Small intestine (tissue), 7 donors: ENCODE measurements around the gene POMC. TPM values are rescaled to one million over a fixed set of nuclear protein-coding genes. Genes with fewer than 3 reads are reported as not detected.
A peak's percentile ranks its signal among the peaks of the same experiment; 100 is the strongest.

Experiments
- DNase-seq, 2 donors: peaks; one replicate each; pipeline versions ENCODE4 v3.0.0 to v3.0.0-alpha.2; 2013
- FAIRE-seq: peaks from 2 replicates; lab custom pipeline; 2012; peaks lifted over from hg19 to GRCh38; lab: Jason Lieb, UNC
- H3K27ac ChIP-seq, 3 donors: one replicate each; pipeline ENCODE4 v1.5.1; 2013; ENCODE audit warnings: low read length in 2 of 3, mild to moderate bottlenecking in 2 of 3, control low read depth in 1 of 3, inconsistent platforms in 1 of 3, low read depth in 1 of 3, moderate library complexity in 1 of 3
- H3K27me3 ChIP-seq, 3 donors: one replicate each; pipeline ENCODE4 v1.6.1; 2013; ENCODE audit warnings: low read length in 3 of 3, inconsistent platforms in 1 of 3; ENCODE audit not compliant: control insufficient read depth in 3 of 3, insufficient read depth in 3 of 3
- H3K36me3 ChIP-seq, 3 donors: one replicate each; pipeline ENCODE4 v1.6.1; 2013; ENCODE audit warnings: low read length in 3 of 3, inconsistent platforms in 1 of 3, low read depth in 1 of 3, mild to moderate bottlenecking in 1 of 3, moderate library complexity in 1 of 3; ENCODE audit not compliant: control insufficient read depth in 3 of 3, insufficient read depth in 2 of 3
- H3K4me1 ChIP-seq, 3 donors: one replicate each; pipeline ENCODE4 v1.6.1; 2013; ENCODE audit warnings: low read length in 2 of 3, inconsistent platforms in 1 of 3, low read depth in 1 of 3, mild to moderate bottlenecking in 1 of 3, moderate library complexity in 1 of 3; ENCODE audit not compliant: control insufficient read depth in 3 of 3, insufficient read depth in 2 of 3
- H3K4me3 ChIP-seq, 3 donors: one replicate each; pipeline ENCODE4 v1.5.1; 2013; ENCODE audit warnings: low read length in 3 of 3, control low read depth in 1 of 3, inconsistent platforms in 1 of 3, low read depth in 1 of 3, mild to moderate bottlenecking in 1 of 3, moderate library complexity in 1 of 3
- H3K9me3 ChIP-seq, 2 donors: one replicate each; pipeline ENCODE4 v1.6.1; 2013; ENCODE audit warnings: low read depth in 1 of 2, low read length in 1 of 2; ENCODE audit not compliant: control insufficient read depth in 2 of 2, insufficient read depth in 1 of 2
- WGBS, 3 donors: extraction: QIAGEN DNeasy Blood & Tissue Kit; methylation state at CpG; one replicate each; pipeline ENCODE4 v1.1.7; 2013; 5-methylcytosine and 5-hydroxymethylcytosine counted together
- polyA plus RNA-seq, 4 donors: library from polyadenylated mRNA; stranded (reverse) in 3 of 4; unstranded in 1 of 4; fragments of 200-250 nt in 3 of 4; fragments of 120-200 nt in 1 of 4; gene quantifications; one replicate each; pipeline versions ENCODE4 v1.2.1 to v1.2.3, GENCODE V29; 2013
- donor health status: healthy with polysubstance abuse.
- donor health status: control.
- donor health status: control.
- donor health status: Bipolar disorder and iron deficiency.
- donor health status: healthy.

The POMC gene
- polyA plus RNA-seq, 4 donors, result 0.67 to 3.7 (median 1.9) TPM

DNA sequence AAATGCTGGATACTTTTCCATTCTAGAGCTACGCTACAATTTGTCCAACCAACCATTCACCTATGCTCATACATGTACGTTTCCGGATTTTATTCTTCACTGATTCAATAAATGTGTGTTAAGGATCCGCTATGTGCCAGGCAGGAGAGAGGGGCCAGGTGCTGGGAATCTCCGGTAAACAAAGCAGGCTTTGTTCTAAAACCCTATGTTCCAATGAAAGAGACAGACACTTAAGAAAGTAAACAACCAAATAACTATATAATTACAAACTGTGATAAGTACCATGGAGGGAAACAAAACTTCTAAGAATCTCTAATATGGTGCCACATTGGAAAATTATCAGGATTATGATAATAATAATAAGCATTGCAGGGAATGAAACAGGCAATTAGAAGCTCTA, 22.2 kb upstream of the POMC start:
- 25 to 68% (median 47%) methylated on average over 5 of the region's 5 CpGs for WGBS, 3 donors
- no peaks in the 10 kb centered on the region for H3K36me3 ChIP-seq
- peaks cover 0 to 10% (median 0%) of the 10 kb centered on the region in 3 donors for H3K4me1 ChIP-seq
- no peak overlapping the region for H3K4me3 ChIP-seq
- peaks cover 0 to 3% of the 10 kb centered on the region in 2 donors for H3K9me3 ChIP-seq
- H3K27me3 ChIP-seq, result no peaks in the 10 kb centered on the region
- FAIRE-seq, result no peak
- DNase-seq, result no peak
- H3K27ac ChIP-seq, result no peak overlapping the region

DNA sequence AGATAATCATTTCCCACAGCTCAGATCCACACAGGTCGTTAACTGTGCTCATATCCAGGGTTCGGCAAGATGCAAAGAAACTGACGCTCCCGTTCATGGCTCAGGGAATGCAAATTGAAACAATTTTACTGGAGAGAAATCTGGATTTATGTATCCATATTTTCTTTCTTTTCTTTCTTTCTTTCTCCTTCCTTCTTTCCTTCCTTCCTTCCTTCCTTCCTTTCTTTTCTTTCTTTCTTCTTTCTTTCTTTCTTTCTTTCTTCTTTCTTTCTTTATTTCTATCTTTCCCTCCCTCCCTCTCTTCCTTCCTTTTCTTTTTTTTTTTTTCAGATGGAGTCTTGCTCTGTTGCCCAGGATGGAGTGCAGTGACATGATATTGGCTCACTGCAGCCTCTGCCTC, 20.0 kb upstream of the POMC start:
- Histone ChIP-seq H3K27ac (no peak overlapping the region), H3K9me3 (peaks cover 0 to 3% of the 10 kb centered on the region in 2 donors), H3K4me1 (peaks cover 0 to 10% (median 0%) of the 10 kb centered on the region in 3 donors), H3K4me3 (no peak overlapping the region), H3K36me3 (no peaks in the 10 kb centered on the region), H3K27me3 (no peaks in the 10 kb centered on the region)
- DNase-seq (no peak), FAIRE-seq (no peak)
- WGBS, 3 donors, result 68 to 82% (median 78%) methylated on average over 4 of the region's 4 CpGs

- H3K4me3 ChIP-seq, result no peak overlapping the region
- FAIRE-seq (no peak), DNase-seq (peak; percentile 71 to 87)
- H3K9me3 ChIP-seq, result peaks cover 0 to 3% of the 10 kb centered on the region in 2 donors
- H3K27me3 ChIP-seq, result no peaks in the 10 kb centered on the region
- 32 to 60% (median 46%) methylated on average over 11 of the region's 11 CpGs for WGBS, 3 donors
- H3K27ac ChIP-seq, result no peak overlapping the region
- H3K4me1 ChIP-seq, result peaks cover 0 to 10% (median 0%) of the 10 kb centered on the region in 3 donors
- H3K36me3 ChIP-seq, result no peaks in the 10 kb centered on the region
Observed at GRCh38 chr2:25187729-25188350, 19.5 kb upstream of the POMC start.

- no peak for FAIRE-seq
- WGBS, 3 donors, result 41 to 55% (median 45%) methylated on average over 5 of the region's 5 CpGs
- no peaks in the 10 kb centered on the region for H3K27me3 ChIP-seq
- peaks cover 0 to 3% of the 10 kb centered on the region in 2 donors for H3K9me3 ChIP-seq
- no peak overlapping the region for H3K27ac ChIP-seq
- DNase-seq, result peak in 1 of 2 donors; percentile 50
- H3K4me3 ChIP-seq, result no peak overlapping the region
- H3K36me3 ChIP-seq, result no peaks in the 10 kb centered on the region
- peaks cover 0 to 10% (median 0%) of the 10 kb centered on the region in 3 donors for H3K4me1 ChIP-seq
Observed at GRCh38 chr2:25184254-25184653, 15.9 kb upstream of the POMC start.

DNA sequence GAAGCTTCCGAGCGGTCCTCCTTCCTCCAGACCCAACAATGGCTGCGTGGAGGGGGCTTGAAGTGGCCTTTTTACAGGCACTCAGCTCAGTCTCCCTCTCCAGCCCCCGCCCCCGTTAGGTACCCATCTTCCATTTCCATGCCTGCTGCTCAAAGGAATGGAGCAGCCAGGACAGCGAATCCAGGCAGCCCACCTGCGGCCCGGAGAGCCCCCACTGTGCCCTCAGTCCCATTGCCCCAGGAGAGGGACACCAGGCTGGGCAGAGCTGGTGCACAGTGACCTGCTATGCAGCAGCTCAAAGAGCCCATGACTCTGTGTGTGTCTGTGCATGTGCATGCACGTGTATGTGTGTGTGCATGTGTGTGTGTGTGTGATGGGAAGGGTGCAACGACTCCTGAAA, 10.6 kb upstream of the POMC start:
- DNase-seq (no peak), FAIRE-seq (no peak)
- peaks cover 0 to 5% (median 0%) of the 10 kb centered on the region in 3 donors for H3K4me1 ChIP-seq
- no peak overlapping the region for H3K4me3 ChIP-seq
- H3K9me3 ChIP-seq, result no peaks in the 10 kb centered on the region
- WGBS, 3 donors, result 85 to 87% (median 87%) methylated on average over 9 to 10 of the region's 10 CpGs
- H3K27me3 ChIP-seq, result peaks cover 0 to 2% (median 0%) of the 10 kb centered on the region in 3 donors
- H3K27ac ChIP-seq, result no peak overlapping the region
- no peaks in the 10 kb centered on the region for H3K36me3 ChIP-seq

DNA sequence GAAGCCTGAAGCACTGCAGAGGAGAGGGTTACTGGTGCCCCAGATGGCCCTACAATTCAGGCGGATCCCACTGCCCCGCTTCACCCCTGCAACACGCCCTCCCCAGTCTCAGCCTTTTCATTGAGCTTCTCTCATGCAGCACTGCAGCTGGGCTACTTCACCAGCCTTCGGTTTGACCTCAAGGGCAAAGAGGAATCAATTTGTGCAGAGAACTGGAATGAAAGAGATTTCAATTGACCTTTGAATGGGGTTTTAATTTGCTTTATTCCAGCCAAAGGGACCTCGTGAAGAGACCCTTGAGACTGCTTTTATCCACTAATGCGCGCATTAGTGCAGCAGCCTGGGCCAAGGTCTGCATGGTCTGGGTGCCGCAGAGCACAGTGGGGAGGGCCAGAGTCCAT, 8.8 kb upstream of the POMC start:
- Histone ChIP-seq H3K4me3 (no peak overlapping the region), H3K27me3 (peaks cover 0 to 2% (median 0%) of the 10 kb centered on the region in 3 donors), H3K4me1 (peaks cover 0 to 5% (median 0%) of the 10 kb centered on the region in 3 donors), H3K9me3 (no peaks in the 10 kb centered on the region), H3K27ac (no peak overlapping the region), H3K36me3 (no peaks in the 10 kb centered on the region)
- DNase-seq (peak in 1 of 2 donors; percentile 34), FAIRE-seq (no peak)
- 32 to 71% (median 66%) methylated on average over 8 of the region's 8 CpGs for WGBS, 3 donors

- Histone ChIP-seq H3K4me3 (no peak overlapping the region), H3K9me3 (no peaks in the 10 kb centered on the region), H3K4me1 (peaks cover 0 to 5% (median 0%) of the 10 kb centered on the region in 3 donors), H3K36me3 (no peaks in the 10 kb centered on the region), H3K27me3 (peaks cover 0 to 2% (median 0%) of the 10 kb centered on the region in 3 donors), H3K27ac (no peak overlapping the region)
- DNase-seq (no peak), FAIRE-seq (no peak)
- WGBS, 3 donors, result 73 to 81% (median 75%) methylated on average over 5 of the region's 5 CpGs
Observed at GRCh38 chr2:25176541-25177181, 8.3 kb upstream of the POMC start.

DNA sequence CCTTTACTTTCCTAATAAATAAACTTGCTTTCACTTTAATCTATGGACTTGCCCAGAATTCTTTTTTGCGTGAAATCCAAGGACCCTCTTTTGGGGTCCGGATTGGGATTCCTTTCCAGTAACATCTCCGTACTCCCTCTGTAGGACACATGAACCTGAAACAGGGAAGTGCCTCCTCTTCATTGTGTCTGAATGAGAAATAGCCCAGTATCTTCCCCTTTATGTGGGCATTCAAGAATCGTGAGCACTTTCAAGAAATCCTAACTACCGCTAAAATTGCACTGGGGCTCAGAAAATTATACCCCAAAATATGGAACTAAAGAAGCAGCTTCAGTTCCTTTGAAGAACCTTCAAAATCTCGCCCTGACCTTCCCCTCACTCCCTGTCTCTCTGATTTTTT, 7.8 kb upstream of the POMC start:
- H3K27ac ChIP-seq, result no peak overlapping the region
- FAIRE-seq, result no peak
- 78 to 86% (median 81%) methylated on average over 6 of the region's 6 CpGs for WGBS, 3 donors

More for the DNA sequence above, 7.8 kb upstream of the POMC start:
- Histone ChIP-seq H3K4me1 (peaks cover 0 to 5% (median 0%) of the 10 kb centered on the region in 3 donors), H3K4me3 (no peak overlapping the region), H3K9me3 (no peaks in the 10 kb centered on the region), H3K27me3 (peaks cover 0 to 2% (median 0%) of the 10 kb centered on the region in 3 donors), H3K36me3 (no peaks in the 10 kb centered on the region)
- DNase-seq, result no peak
